ENCODE results near the gene NR1D2. TPM values are rescaled to one million over a fixed set of nuclear protein-coding genes. Genes with fewer than 3 reads are reported as not detected.

The NR1D2 gene
- total and polyA plus RNA-seq, 4 donors, result 6.1 to 35.7 (median 21.2) TPM

DNA sequence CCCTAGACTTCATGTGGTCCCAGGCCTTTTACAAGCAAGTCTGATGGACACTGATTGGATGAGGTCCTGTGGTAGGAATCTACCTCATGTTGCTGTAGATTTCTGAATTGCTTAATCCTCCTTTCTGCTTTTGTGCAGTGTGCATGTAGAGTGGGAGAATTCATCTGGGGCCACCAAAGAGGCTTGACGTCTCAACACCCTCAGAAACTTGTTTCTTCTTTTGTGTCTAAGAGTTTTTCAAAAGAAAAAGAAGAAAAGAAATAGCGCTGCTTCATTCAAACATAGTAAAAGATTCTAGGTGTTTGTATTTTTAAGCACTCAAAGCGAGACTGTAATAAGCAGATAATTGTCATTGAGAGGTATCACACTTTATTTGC, 46.2 kb downstream of the NR1D2 start:
- peak in 1 of 3 donors; percentile 29 for DNase-seq
- H3K27ac ChIP-seq (ENCODE audit: low read depth in 1 of 2, low read length in 1 of 2), result no peak overlapping the region

DNA sequence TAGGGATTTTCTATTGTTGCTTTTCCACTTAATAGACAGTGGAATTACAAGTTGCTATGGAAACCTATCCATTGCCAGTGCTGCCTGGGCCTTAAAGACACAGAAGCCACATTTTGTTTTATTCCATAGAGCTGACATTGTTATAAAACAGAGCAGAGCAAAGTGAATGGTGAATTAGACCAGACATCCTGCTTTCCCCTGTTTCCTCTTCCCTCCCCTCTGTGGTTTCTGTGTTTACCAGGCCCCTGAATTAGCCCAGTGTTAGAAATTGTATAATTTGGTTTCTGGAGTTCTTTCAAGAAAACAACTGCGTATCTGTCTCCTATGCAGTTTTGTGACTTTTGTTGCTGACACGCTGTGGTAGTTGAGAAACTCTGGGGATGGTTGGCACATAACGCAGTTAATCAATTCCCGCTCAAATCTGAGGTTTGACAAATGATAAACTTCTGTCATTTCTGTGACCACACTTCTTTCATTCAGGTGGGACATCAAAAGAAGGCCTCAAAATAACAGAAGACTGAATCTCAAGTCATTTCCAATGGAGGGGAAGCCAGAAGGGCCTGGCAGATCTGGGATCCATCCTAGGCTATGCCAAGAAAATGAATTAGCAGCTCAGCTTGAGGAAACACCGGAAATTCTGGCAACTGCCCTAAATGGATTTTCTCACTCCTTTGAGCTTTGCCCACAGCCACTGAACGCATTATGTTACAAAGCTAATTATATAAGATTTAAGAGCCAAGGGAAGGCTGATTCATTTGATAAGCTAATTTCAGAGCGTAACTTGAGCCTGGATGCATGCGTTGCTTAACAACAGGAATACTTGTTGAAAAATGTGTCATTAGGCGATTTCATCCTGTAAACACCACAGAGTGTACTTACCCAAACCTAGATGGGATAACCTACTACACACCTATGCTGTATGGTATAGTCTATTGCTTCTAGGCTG, 46.9 kb downstream of the NR1D2 start:
- peak overlapping the region in 1 of 2 donors; percentile 15 for H3K9ac ChIP-seq (ENCODE audit: insufficient read depth in 1 of 2, low read length in 2 of 2)
- H3K4me1 ChIP-seq (ENCODE audit: control insufficient read depth in 5 of 5, insufficient read depth in 5 of 5, low read length in 5 of 5), result peaks cover 2 to 46% (median 13%) of the 10 kb centered on the region in 5 donors
- TF ChIP-seq, protein P1, sequence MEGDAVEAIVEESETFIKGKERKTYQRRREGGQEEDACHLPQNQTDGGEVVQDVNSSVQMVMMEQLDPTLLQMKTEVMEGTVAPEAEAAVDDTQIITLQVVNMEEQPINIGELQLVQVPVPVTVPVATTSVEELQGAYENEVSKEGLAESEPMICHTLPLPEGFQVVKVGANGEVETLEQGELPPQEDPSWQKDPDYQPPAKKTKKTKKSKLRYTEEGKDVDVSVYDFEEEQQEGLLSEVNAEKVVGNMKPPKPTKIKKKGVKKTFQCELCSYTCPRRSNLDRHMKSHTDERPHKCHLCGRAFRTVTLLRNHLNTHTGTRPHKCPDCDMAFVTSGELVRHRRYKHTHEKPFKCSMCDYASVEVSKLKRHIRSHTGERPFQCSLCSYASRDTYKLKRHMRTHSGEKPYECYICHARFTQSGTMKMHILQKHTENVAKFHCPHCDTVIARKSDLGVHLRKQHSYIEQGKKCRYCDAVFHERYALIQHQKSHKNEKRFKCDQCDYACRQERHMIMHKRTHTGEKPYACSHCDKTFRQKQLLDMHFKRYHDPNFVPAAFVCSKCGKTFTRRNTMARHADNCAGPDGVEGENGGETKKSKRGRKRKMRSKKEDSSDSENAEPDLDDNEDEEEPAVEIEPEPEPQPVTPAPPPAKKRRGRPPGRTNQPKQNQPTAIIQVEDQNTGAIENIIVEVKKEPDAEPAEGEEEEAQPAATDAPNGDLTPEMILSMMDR (IDR thresholded peaks at IDR 0.05; ENCODE audit: control extremely low read depth, extremely low read depth), result no peak
- H3K9me3 ChIP-seq (ENCODE audit: control insufficient read depth in 4 of 4, insufficient read depth in 3 of 4, low read length in 3 of 4), result no peaks in the 10 kb centered on the region
- no peak overlapping the region for H3K4me3 ChIP-seq
- DNase-seq, result peak; percentile 31 to 77 (median 68)
- peak overlapping the region in 1 of 2 donors; percentile 27 for H3K27ac ChIP-seq (ENCODE audit: low read depth in 1 of 2, low read length in 1 of 2)
- ATAC-seq (ENCODE audit: insufficient read depth, low FRiP score), result no peak
- no peaks in the 10 kb centered on the region for H3K36me3 ChIP-seq (ENCODE audit: control insufficient read depth in 4 of 4, insufficient read depth in 4 of 4, low read length in 4 of 4)
- WGBS, 2 donors, result 33 to 56% methylated on average over 9 of the region's 9 CpGs
- no peaks in the 10 kb centered on the region for H3K27me3 ChIP-seq (ENCODE audit: control insufficient read depth in 3 of 3, insufficient read depth in 3 of 3, low read length in 2 of 3)

More for the DNA sequence above, 46.2 kb downstream of the NR1D2 start:
- Histone ChIP-seq H3K4me3 (no peak overlapping the region), H3K9ac (ENCODE audit: insufficient read depth in 1 of 2, low read length in 2 of 2) (no peak overlapping the region), H3K4me1 (ENCODE audit: control insufficient read depth in 5 of 5, insufficient read depth in 5 of 5, low read length in 5 of 5) (peaks cover 2 to 46% (median 13%) of the 10 kb centered on the region in 5 donors), H3K36me3 (ENCODE audit: control insufficient read depth in 4 of 4, insufficient read depth in 4 of 4, low read length in 4 of 4) (no peaks in the 10 kb centered on the region), H3K27me3 (ENCODE audit: control insufficient read depth in 3 of 3, insufficient read depth in 3 of 3, low read length in 2 of 3) (no peaks in the 10 kb centered on the region), H3K9me3 (ENCODE audit: control insufficient read depth in 4 of 4, insufficient read depth in 3 of 4, low read length in 3 of 4) (no peaks in the 10 kb centered on the region)
- 71 to 79% methylated on average over 3 of the region's 3 CpGs for WGBS, 2 donors
- TF ChIP-seq, protein P1 (IDR thresholded peaks at IDR 0.05; ENCODE audit: control extremely low read depth, extremely low read depth), result no peak
- no peak for ATAC-seq (ENCODE audit: insufficient read depth, low FRiP score)

DNA sequence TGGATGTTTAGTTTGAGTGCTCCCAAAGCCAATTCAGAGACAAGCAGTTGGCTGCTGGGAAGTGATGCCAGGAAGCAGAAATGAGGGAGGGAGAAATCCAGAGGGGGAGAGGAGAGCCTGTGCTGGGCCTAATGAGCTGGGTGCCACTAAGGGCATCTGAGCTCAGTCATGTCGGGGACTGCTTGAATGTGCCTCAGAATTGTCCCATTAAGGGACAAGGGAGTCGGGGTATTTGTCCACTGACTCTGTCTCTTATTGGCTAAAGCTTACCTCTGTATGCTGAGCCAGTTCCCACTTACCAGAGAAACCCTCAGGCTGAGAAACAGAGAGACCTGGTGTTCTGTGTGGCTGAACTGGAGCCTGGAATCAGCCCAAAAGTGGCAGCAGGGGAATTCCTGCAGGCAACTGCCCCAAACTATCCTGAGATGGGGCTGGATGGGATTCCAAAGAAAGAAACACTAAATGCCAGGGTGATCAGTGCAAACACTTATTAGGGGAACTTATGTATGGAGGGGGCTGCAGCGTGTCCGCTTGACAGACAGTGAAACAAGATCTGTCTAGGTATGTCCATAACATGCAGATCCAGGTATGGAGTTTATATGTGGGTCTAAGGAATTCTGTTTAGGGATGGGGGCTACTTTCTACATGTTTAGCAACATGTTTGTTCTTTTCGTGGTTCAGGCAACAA, 48.6 kb downstream of the NR1D2 start:
- TF ChIP-seq, protein P1 (IDR thresholded peaks at IDR 0.05; ENCODE audit: control extremely low read depth, extremely low read depth), result no peak
- Histone ChIP-seq H3K36me3 (ENCODE audit: control insufficient read depth in 4 of 4, insufficient read depth in 4 of 4, low read length in 4 of 4) (no peaks in the 10 kb centered on the region), H3K27ac (ENCODE audit: low read depth in 1 of 2, low read length in 1 of 2) (no peak overlapping the region), H3K27me3 (ENCODE audit: control insufficient read depth in 3 of 3, insufficient read depth in 3 of 3, low read length in 2 of 3) (no peaks in the 10 kb centered on the region), H3K9ac (ENCODE audit: insufficient read depth in 1 of 2, low read length in 2 of 2) (no peak overlapping the region), H3K4me1 (ENCODE audit: control insufficient read depth in 5 of 5, insufficient read depth in 5 of 5, low read length in 5 of 5) (peaks cover 2 to 46% (median 13%) of the 10 kb centered on the region in 5 donors), H3K4me3 (no peak overlapping the region), H3K9me3 (ENCODE audit: control insufficient read depth in 4 of 4, insufficient read depth in 3 of 4, low read length in 3 of 4) (no peaks in the 10 kb centered on the region)
- DNase-seq, result peak; percentile 25 to 38 (median 35)
- 81 to 89% methylated on average over 5 of the region's 5 CpGs for WGBS, 2 donors
- no peak for ATAC-seq (ENCODE audit: insufficient read depth, low FRiP score)
